HFFc6 (cell line): ENCODE results near the gene XPO6. TPM values are rescaled to one million over a fixed set of nuclear protein-coding genes. Genes with fewer than 3 reads are reported as not detected.

Experiments
- DNase-seq: peaks from one replicate; pipeline ENCODE4 v3.0.0-alpha.2; 2018
- H3K27ac Mint-ChIP-seq: 2 replicates; pipeline ENCODE4 v1.8.0; 2020; ENCODE audit warnings: mild to moderate bottlenecking, mixed read lengths
- H3K27me3 Mint-ChIP-seq: 2 replicates; pipeline ENCODE4 v1.8.0; 2021; ENCODE audit warnings: mild to moderate bottlenecking, moderate library complexity, mixed read lengths; ENCODE audit not compliant: insufficient read depth
- H3K36me3 Mint-ChIP-seq: 2 replicates; pipeline ENCODE4 v1.8.0; 2021; ENCODE audit warnings: low read depth, mixed read lengths
- H3K4me1 Mint-ChIP-seq: 2 replicates; pipeline ENCODE4 v1.8.0; 2020; ENCODE audit warnings: low read depth, mixed read lengths
- H3K4me3 Mint-ChIP-seq: 2 replicates; pipeline ENCODE4 v1.8.0; 2020; ENCODE audit warnings: mild to moderate bottlenecking, moderate library complexity, mixed read lengths
- H3K9me3 Mint-ChIP-seq: 2 replicates; pipeline ENCODE4 v1.8.0; 2020; ENCODE audit warnings: mild to moderate bottlenecking, mixed read lengths
- CTCF ChIP-seq: fragments of 200-600 bp; sonication (generic); IDR thresholded peaks from 2 replicates; pipeline ENCODE4 v1.5.0; 2021; ENCODE audit warnings: antibody characterized with exemption, mild to moderate bottlenecking
- long read RNA-seq: library from polyadenylated mRNA; unstranded; transcript quantifications from one replicate; pipeline ENCODE4 v2.0.0, GENCODE V29; 2019
- total RNA-seq, 6 experiments: library from RNA; stranded (reverse); fragmentation: NEBNext Ultra II Directional; extraction: Animal tissue kit (Norgen Biotek cat#: 25700); gene quantifications; 2 replicates in 1 of 6; 3 replicates in 5 of 6; pipeline ENCODE4 v1.2.3, GENCODE V29; 2021

The XPO6 gene
- total RNA-seq = 100 to 1,000 TPM; 161 to 200 (median 173) TPM
- long read RNA-seq, full-length matches to known transcripts = 1 of 46 reads
- long read RNA-seq, partial matches to known transcripts = 38 of 46 reads
- long read RNA-seq, other reads (novel, unspliced or antisense) = 7 of 46 reads

GRCh38 chr16:28211758-28212531 is at the start of gene XPO6:
Gene XPO6 (minus strand): TSS chr16:28211965. CDS start chr16:28211368, 597 bp downstream.
- TF ChIP-seq CTCF = no peak
- no peaks in the 10 kb centered on the region; the same call in 1 of the 2 replicates for H3K27me3 Mint-ChIP-seq

GRCh38 chr16:28260193-28260592 is 48.4 kb upstream of the XPO6 start:
- Mint-ChIP-seq H3K27me3 (peaks cover 56% of the 10 kb centered on the region), H3K36me3 (no peaks in the 10 kb centered on the region), H3K4me3 (no peak overlapping the region), H3K27ac (no peak overlapping the region), H3K9me3 (no peaks in the 10 kb centered on the region), H3K4me1 (no peaks in the 10 kb centered on the region)
- DNase-seq = no peak
- no peak for TF ChIP-seq CTCF

More at GRCh38 chr16:28211758-28212531, at the start of gene XPO6:
- Mint-ChIP-seq H3K36me3 (peaks cover 30% of the 10 kb centered on the region), H3K4me1 (peaks cover 46% of the 10 kb centered on the region), H3K27ac (peak within 1 kb of the TSS; percentile 96), H3K4me3 (peak within 1 kb of the TSS; percentile 97), H3K9me3 (no peaks in the 10 kb centered on the region)
- peak; percentile 91 for DNase-seq

GRCh38 chr16:28259781-28260150 is 48.0 kb upstream of the XPO6 start:
- no peak overlapping the region for H3K4me3 Mint-ChIP-seq
- no peak for TF ChIP-seq CTCF
- no peak overlapping the region for H3K27ac Mint-ChIP-seq
- no peaks in the 10 kb centered on the region for H3K36me3 Mint-ChIP-seq
- DNase-seq = no peak
- no peaks in the 10 kb centered on the region for H3K9me3 Mint-ChIP-seq
- H3K4me1 Mint-ChIP-seq = no peaks in the 10 kb centered on the region
- H3K27me3 Mint-ChIP-seq = peaks cover 53% of the 10 kb centered on the region

- H3K27me3 Mint-ChIP-seq = peaks cover 50% of the 10 kb centered on the region
- H3K9me3 Mint-ChIP-seq = no peaks in the 10 kb centered on the region
- H3K27ac Mint-ChIP-seq = no peak overlapping the region
- TF ChIP-seq CTCF = no peak
- H3K36me3 Mint-ChIP-seq = no peaks in the 10 kb centered on the region
- no peaks in the 10 kb centered on the region for H3K4me1 Mint-ChIP-seq
- H3K4me3 Mint-ChIP-seq = no peak overlapping the region
- no peak for DNase-seq
These were observed 47.5 kb upstream of the XPO6 start for GRCh38 chr16:28259091-28259780.

- Mint-ChIP-seq H3K9me3 (no peaks in the 10 kb centered on the region), H3K27me3 (peaks cover 49% of the 10 kb centered on the region), H3K4me1 (no peaks in the 10 kb centered on the region), H3K4me3 (no peak overlapping the region), H3K36me3 (no peaks in the 10 kb centered on the region), H3K27ac (no peak overlapping the region)
- no peak for TF ChIP-seq CTCF
- DNase-seq = peak; percentile 13
These were observed 46.8 kb upstream of the XPO6 start for GRCh38 chr16:28258567-28258966.
